Skin epidermis (tissue), 12 donors: ENCODE measurements around the gene ZFAND2A.
"Not testable (repeated sequence)": the region's sequence is repeated elsewhere in the genome, so short reads cannot be mapped to it uniquely, and the experiment has no call there.

ENCODE experiments used
- H3K27ac ChIP-seq, 21 experiments: fragments of 200-600 bp; sonication (generic) in 11 of 21; one replicate each; pipeline ENCODE4 v1.5.0; 2020; ENCODE audit warnings: mild to moderate bottlenecking in 3 of 21, inconsistent platforms in 2 of 21, moderate library complexity in 2 of 21
- H3K4me3 ChIP-seq, 7 experiments: fragments of 200-600 bp; sonication (generic) in 2 of 7; one replicate each; pipeline ENCODE4 v1.5.0; 2020; ENCODE audit warnings: inconsistent platforms in 2 of 7, mild to moderate bottlenecking in 2 of 7, moderate library complexity in 1 of 7

ZFAND2A gene

DNA sequence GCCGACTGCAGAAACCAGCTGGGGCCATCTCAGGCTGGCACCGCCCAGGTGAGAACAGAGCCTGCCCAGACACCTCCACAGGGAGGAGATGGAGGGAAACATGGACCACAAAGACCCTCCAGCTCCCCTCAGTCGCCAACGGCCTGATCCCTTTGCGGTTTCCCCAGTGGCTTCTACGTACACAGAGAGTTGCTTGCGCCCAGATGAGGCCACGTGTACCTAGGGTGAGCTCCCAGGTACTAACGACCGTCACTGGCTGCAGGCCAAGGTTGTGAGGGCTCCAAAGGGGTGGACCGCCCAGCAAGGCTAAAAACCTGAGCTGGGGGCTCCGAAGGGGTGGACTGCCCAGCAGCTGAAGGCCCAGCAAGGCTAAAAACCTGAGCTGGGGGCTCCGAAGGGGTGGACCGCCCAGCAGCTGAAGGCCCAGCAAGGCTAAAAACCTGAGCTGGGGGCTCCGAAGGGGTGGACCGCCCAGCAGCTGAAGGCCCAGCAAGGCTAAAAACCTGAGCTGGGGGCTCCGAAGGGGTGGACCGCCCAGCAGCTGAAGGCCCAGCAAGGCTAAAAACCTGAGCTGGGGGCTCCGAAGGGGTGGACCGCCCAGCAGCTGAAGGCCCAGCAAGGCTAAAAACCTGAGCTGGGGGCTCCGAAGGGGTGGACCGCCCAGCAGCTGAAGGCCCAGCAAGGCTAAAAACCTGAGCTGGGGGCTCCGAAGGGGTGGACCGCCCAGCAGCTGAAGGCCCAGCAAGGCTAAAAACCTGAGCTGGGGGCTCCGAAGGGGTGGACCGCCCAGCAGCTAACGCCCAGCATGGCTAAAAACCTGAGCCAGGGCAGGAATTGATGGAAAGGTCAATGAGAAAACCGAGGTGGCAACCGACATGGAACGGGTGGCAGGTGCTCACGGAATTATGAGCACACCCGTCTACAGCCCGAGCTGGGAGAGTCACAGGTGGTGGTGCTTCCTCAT lies 3.9 kb downstream of the ZFAND2A start:
- not testable (repeated sequence) for H3K4me3 ChIP-seq, H3K27ac ChIP-seq

DNA sequence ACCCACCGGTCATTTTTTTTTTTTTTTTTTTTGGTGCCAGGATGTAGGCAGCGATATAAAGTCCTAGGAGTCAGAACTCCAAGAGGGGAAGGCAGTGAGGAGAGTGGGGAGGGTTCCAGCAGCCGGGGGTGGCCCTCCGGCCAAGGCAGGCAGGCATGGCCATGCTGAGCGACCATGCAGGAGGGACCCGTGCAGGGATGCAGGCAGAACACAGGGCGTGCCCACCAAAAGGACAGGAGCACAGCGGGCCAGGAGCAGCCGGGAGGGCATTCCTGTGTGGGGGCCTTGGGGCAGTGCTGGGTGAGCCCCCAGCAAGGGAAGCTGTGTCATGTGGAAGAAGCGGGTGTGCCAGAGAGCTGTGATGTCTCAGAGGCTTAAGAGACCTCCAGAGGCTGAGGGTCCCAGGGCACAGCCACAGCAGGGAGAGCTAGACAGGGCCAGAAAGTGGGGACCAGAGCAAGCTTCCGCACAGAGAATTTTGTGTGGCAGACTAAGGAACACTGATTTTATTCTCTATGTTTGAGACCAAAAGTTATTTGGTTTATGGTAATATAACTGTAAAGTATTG lies 5.7 kb downstream of the ZFAND2A start:
- H3K27ac ChIP-seq: no peak overlapping the region

DNA sequence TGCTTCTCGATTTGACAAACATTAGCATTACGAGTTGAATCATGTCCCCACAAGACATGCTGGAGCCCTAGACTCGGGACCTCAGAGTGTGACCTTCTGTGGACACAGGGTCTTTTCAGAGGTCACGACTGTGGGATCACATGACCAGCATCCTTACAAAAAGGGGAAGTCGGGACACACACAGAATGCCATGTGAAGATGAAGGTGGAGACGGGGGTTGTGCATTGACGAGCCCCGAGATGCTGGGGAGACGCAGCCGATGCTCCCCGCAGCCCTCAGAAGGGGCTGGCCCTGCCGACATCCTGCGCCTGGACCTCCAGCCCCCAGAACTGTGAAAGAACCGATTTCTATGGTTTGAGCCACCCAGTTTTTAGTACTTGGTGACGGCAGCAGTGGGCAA lies 7.5 kb downstream of the ZFAND2A start:
- H3K4me3 ChIP-seq: no peak overlapping the region
- H3K27ac ChIP-seq: no peak overlapping the region

More for the DNA sequence above, 5.7 kb downstream of the ZFAND2A start:
- no peak overlapping the region for H3K4me3 ChIP-seq

DNA sequence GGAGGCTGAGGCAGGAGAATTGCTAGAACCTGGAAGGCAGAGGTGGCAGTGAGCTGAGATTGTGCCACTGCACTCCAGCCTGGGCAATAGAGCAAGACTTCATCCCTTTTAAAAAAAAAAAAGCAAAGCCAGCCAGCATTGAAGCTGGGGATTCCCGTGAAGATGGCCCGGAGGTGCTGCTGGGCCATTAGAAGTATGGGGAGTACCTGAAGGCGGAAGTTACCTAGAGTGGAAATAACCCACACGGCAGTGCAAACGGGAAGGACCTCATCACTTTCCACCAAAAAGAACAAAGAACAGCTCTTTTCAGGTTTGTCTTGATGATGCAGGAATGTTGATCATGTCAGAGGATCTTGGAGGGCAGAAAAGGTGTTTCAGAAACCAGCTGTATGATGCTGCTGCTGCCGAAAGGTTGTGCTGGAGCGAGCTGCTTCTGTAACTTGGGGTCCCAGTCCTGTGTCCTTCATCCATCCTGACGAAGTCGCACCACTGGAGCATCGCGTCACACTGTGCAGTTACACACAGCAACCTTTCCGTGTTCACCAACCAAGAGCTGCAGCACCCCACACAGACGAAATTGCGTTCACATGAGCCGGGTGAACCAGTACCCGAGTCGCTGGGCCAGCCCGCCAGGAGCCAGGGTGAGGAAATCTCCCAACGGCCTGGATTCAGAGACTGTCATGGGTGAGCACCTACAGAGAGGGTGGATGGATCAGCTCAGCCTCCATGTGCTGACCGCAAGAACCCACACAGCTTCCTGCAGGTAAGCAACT lies 8.2 kb downstream of the ZFAND2A start:
- Histone ChIP-seq H3K4me3 (no peak overlapping the region), H3K27ac (no peak overlapping the region)

DNA sequence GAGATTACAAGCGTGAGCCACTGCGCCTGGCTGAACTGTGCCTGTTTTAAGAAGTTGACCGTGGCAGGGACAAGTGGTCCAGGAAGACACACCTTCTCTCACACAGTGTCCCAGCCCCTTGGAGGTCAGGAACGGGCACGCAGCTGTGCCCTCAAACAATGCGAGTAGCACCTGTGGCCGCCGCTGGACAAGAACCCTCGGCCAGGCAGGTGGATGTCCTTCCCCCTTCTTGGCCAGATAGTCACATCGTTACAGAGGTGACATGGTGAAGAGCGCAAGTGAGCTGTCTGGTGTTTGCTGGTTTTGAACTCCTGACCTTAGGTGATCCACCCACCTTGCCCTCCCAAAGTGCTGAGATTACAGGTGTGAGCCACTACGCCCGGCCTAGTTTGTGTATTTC lies 8.8 kb downstream of the ZFAND2A start:
- Histone ChIP-seq H3K4me3 (no peak overlapping the region), H3K27ac (no peak overlapping the region)

DNA sequence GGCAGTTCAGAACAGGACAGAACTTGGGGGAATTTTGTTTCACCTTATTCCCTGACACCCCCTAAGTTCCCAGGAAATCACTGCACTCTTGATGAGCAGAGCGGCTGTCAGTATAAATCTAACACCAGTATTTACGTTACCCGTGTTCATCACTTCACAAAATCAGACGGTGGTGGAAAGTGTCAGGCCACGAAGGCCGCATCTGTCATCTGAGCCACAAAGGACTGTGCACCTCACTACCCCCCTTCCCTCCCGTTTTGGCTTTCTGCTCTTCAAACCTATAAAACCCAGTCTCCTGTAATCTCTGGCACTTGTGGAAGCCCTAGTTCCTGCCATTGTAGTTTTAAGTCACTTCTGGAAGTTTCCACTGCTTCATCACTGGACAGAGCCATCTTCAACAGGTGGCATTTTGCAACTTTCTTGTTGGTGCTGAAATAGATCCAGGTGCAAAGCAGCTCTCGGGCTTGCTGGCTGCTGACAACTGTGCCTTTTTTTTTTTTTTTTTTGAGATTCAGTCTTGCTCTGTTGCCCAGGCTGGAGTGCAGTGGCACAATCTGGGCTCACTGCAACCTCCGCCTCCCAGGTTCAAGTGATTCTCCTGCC lies 9.5 kb downstream of the ZFAND2A start:
- Histone ChIP-seq H3K27ac (no peak overlapping the region), H3K4me3 (no peak overlapping the region)

DNA sequence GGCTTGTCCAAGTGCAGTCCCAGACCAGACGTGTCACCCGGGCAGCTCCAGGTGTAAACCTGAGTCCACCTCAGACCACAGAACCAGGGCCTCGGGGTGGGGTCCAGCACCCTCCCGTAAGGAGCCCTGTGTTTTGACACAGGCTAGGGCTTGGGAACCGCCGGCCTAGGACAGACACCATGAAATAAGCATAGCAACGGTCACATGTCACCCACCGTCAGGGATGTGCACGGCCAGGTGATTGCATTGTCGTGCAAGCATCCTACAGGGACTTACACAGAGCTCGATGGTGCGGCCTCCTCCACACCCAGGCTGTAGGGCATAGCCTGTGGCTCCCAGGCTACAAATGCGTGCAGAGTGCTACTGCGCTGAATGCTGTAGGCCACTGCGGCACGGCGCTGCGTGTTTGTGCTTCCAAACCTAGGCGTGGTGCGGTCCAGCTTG lies 10.6 kb downstream of the ZFAND2A start:
- H3K27ac ChIP-seq: no peak overlapping the region
- H3K4me3 ChIP-seq: no peak overlapping the region

DNA sequence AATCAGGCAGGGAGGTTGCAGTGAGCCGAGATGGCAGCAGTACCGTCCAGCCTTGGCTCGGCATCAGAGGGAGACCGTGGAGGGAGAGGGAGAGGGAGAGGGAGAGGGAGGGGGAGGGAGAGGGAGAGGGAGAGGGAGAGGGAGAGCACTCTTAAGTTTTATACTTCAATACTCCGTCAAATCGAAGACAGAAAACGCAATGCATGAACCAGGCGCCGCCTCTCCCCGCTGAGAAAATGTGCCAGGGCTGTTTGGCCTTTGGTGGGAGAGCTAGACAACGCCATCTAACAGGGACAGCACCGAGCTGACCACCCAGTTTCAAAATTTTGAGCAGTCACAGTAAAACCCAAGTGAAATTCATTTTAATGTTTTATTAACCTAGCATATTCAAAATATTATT lies 12.1 kb downstream of the ZFAND2A start:
- not testable (repeated sequence) for H3K27ac ChIP-seq, H3K4me3 ChIP-seq

DNA sequence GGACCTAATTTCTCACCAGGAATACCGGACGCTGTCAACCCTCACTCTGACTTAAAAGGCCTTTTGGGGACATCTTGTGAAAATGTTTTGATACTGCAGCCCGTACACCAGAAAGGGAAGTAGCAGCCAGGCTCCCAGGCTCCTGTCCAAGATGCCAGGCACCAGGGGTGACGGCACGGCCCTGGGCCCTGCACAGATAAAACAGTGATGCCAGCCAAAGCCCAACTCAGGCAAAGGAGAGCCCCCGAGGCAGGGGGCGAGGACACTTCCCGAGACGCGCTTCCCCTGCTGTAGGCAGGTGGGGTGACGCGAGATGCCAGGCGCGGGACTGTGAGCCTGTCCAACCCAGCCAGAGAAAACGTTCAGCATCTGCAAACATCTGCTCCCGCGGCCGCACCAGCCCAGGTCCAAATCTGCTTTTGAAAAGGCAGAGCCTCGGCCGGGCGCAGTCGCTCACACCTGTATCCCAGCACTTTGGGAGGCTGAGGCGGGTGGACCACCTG lies 15.7 kb downstream of the ZFAND2A start:
- Histone ChIP-seq H3K4me3 (no peak overlapping the region), H3K27ac (no peak overlapping the region)

DNA sequence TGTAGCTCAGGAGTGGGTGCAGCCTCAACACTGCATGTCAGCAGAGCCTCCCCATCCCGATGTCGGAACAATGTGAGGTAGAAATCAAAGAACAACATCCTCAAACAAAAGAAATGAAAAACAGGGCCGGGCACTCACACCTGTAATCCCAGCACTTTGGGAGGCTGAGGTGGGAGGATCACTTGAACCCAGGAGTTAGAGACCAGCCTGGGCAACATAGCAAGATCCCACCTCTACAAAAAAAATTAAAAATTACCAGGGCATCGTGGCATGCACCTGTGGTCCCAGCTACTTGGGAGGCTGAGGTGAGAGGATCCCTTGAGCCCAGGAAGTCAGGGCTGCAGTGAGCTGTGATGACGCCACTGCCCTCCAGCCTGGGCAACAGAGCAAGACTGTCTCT lies 17.0 kb downstream of the ZFAND2A start:
- H3K27ac ChIP-seq, H3K4me3 ChIP-seq: not testable (repeated sequence)

DNA sequence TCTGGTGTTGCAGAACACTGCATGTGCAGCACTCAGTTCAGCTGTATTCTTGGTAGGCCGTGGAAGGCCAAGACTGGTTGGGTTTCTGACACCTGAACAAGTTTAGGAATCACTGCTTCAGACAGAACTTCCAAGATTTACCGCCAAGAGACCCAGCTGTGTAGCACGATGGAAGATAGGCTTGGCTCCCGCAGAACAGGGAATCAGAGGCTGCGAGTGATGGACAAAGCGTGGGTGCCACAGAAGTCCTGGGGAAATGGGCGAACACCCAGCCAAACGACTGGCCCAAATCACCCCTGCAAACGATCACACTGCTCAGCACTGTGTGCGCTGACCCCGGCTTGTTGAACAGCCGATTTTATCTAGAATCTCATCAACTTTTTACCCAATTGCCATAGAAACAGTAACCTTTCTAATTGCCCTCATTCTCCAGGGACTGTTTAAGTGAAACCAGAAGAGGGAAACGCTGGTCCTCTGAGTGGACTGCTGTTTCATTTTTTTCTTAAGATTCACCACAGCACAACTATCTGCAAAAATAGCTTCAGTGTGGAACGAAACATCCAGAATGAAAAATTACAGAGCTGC lies 17.9 kb downstream of the ZFAND2A start:
- Histone ChIP-seq H3K27ac (no peak overlapping the region), H3K4me3 (no peak overlapping the region)

DNA sequence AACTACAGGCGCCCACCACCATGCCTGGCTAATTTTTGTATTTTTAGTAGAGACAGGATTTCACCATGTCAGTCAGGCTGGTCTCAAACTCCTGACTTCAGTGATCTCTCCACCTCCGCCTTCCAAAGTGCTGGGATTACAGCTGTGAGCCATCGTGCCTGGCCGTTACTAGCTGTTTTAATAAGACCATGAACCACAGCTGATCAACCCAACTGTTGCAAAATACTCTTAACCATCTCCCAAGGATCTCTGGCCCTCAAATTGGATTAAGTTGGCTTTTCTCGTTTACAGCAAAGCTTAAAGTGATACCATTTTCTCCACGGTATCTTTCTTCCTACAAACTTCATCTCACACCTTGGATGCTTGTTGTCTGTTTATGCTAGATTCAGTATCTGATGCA lies 18.3 kb downstream of the ZFAND2A start:
- Histone ChIP-seq H3K4me3 (no peak overlapping the region), H3K27ac (no peak overlapping the region)

DNA sequence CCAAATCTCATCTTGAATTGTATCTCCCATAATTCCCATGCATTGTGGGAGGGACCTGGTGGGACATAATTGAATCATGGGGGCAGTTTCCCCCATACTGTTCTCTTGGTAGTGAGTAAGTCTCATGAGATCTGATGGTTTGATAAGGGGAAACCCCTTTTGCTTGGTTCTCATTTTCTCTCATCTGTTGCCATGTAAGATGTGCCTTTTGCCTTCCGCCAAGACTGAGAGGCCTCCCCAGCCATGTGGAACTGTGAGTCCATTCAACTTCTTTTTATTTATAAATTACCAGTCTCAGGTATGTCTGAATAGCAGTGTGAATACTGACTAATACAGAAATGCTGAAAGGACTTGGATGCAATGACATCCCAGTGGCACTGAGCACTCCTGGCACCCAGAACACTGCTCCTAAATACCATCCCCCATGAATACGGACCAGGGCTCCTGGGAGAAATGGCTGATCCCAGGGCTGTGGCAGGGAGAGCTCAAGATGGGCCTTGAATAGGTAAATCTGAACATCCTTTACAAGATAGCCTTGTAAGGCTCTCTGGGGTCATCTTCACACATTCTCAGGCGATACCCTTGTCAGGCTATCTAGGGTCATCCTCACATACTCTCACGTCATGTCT lies 19.4 kb downstream of the ZFAND2A start:
- no peak overlapping the region for H3K27ac ChIP-seq

DNA sequence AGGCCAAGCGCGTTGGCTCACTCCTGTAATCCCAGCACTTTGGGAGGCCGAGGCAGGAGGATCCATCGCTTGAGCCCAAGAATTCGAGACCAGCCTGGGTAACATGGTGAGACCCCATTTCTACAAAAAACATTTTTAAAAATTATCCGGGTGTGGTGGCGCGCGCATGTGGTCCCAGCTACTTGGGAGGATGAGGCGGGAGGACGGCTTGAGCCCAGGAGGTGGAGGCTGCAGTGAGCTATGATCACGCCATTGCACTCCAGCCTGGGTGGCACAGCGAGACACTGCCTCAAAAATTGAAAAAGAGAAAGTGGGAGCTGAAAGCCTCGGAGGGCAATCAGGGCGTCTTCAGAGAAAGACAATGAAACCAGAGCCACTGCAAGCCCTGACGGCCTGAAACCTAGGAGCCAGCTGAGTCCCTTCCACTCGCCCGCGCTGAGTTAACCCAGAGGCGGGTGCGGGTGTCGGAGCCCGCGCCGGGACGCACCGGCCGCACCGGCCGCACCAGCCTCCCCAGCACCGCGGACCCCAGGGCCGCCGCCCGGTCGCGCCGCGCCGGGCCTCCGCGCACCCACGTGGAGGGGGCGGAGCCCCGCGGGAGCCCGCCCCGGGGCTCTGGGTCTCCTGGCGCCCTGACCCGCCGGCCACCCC lies 22.4 kb downstream of the ZFAND2A start:
- Histone ChIP-seq H3K27ac (peak overlapping the region in 20 of 21 experiments; percentile 50 to 94 (median 78)), H3K4me3 (peak overlapping the region; percentile 45 to 86 (median 75))

More for the DNA sequence above, 19.4 kb downstream of the ZFAND2A start:
- no peak overlapping the region for H3K4me3 ChIP-seq

DNA sequence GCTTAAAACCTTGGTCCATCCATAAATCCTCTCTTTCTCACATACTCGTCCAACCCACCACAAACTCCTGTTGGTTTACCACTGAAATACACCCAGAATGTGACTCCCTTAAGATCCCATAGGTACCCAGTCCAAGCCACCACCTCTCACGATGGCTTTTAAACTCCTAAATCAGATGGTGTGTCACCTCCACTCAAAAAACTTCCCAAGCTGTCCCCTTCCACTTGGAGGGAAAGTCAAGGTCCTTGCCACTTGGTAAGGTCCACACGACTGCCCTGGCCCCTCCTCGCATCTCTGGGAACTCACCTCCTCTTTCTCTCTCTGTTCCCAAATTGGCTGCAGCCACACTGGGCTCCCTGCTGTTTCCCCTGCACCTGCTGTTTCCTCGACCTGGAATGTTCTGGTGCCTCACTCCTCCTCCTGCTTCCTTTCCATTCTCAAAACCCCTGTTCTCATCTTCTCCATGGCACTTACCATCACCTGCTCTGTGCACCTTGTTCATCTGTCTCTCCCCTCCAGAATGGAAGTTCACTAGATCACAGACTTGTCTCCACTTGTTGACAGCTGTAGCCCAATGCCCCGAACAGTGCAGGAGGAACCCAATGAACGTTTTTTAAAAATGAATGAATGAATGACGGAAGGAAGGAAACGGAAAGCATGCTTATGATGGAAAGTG lies 23.0 kb downstream of the ZFAND2A start:
- Histone ChIP-seq H3K27ac (peak overlapping the region in 3 of 21 experiments; percentile 76 to 85 (median 78)), H3K4me3 (peak overlapping the region; percentile 45 to 86 (median 75))

DNA sequence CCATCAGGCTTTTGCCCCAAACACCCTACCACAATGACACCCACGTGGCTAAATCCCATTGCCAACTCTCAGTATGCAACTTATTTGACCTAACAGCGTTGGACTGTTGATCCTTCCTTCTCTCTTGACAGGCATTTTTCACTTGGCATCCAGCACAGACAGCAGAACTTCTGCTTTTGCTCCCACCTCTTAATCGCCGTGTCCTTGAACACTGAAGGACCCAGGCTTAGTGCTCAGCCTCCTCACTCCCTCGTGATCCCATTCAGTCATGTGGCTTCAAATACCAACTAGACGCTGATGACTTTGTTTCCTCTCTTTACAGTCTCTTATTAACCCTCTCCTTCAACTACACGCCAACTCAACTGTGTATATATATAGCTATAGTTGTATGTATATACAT lies 25.0 kb downstream of the ZFAND2A start:
- Histone ChIP-seq H3K4me3 (no peak overlapping the region), H3K27ac (no peak overlapping the region)

DNA sequence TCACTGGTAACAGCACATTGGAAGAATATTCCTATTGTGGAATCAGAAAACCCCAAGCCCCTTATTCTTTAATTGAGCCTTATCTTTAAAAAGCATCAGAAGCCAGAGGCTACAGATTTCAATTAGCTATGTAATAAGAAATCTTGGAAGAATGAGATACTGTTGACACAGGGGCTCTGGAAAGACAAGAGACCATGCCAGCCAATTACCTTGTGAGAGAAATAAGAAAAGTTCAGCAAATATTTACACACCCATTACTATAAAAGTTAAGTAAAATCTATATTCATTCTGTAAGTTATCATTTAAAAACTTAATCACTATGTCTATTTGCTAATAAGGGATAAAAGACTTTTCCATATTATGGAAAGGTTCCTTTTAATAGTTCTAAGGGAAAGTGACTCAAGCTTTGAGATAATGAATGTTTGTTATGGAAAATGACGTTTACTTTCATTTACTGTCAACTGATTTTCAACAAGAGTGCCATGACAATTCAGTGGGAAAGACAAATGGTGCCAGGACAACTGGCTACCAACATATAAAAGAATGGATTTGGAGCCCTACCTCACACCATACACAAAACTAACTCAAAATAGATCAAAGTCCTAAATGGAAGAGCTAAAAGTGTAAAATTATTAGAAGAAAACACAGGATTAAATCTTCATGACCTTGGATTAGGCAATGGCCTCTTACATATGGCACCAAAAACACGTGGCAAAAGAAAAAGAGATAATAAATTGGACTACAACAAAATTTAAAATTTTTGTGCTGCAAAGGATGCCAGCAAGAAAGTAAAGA lies 28.3 kb downstream of the ZFAND2A start:
- H3K27ac ChIP-seq: no peak overlapping the region
- no peak overlapping the region for H3K4me3 ChIP-seq
